GM12872 (cell line): ENCODE data around the gene METTL27.
A peak's percentile ranks its signal among the peaks of the same experiment; 100 is the strongest.

ENCODE experiments used
- CTCF ChIP-seq: IDR thresholded peaks from 3 replicates; pipeline ENCODE4 v1.5.1; 2011; ENCODE audit warnings: low read depth, mild to moderate bottlenecking, low read length, moderate library complexity; ENCODE audit not compliant: insufficient read depth

The METTL27 gene

GRCh38 chr7:73847941-73848723 lies 5.8 kb upstream of the METTL27 start:
- TF ChIP-seq CTCF, result no peak

DNA sequence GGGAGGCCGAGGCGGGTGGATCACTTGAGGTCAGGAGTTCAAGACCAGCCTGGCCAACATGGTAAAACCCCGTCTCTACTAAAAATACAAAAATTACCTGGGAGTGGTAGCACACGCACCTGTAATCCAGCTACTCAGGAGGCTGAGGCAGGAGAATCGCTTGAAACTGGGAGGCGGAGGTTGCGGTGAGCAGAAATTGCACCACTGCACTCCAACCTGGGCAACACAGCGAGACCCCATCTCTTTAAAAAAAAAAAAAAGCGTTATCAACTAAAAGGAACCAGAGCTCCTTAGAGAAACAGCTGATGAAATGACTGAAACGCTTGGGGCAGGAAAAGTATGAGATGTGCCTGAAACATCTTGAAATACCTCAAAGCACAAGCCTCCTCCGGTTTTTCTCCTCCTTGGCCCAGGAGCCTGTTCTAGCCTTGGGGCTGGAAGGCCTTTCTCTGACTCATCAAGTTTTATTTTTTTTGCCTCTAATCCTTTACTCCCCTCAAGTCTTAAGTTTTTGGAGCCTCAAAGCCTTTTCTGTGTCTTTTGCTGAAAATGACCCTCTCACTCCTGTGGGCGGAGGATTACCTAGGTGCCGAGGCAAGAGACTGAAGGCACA lies 2.6 kb upstream of the METTL27 start:
- no peak for TF ChIP-seq CTCF

GRCh38 chr7:73844131-73844547 lies 1.8 kb upstream of the METTL27 start:
- no peak for TF ChIP-seq CTCF

GRCh38 chr7:73841689-73842066 lies 638 bp downstream of the METTL27 start:
- no peak for TF ChIP-seq CTCF

GRCh38 chr7:73840715-73841379 lies 1.5 kb downstream of the METTL27 start:
- no peak for TF ChIP-seq CTCF

- 0 out of 3 replicates have a peak, but pooled peaks have one; percentile 28 for TF ChIP-seq CTCF
Observed at GRCh38 chr7:73839743-73840714, 2.3 kb downstream of the METTL27 start.
